IPS DF 6.9 (cell line): ENCODE measurements around the gene TENM4.

ENCODE experiments used
- DNase-seq: peaks from one replicate; pipeline ENCODE4 v3.0.0-alpha.2; 2013; ENCODE audit warnings: low read depth, low spot score
- H3K27ac ChIP-seq: one replicate; pipeline ENCODE4 v1.5.1; 2013; ENCODE audit warnings: low read length, control low read depth
- H3K27me3 ChIP-seq: 2 replicates; pipeline ENCODE4 v1.6.1; 2013; ENCODE audit warnings: mild to moderate bottlenecking, low read length; ENCODE audit not compliant: control insufficient read depth, insufficient read depth
- H3K36me3 ChIP-seq: 2 replicates; pipeline ENCODE4 v1.6.1; 2013; ENCODE audit warnings: low read length; ENCODE audit not compliant: control insufficient read depth, insufficient read depth
- H3K4me1 ChIP-seq: 2 replicates; pipeline ENCODE4 v1.6.1; 2013; ENCODE audit warnings: low read length; ENCODE audit not compliant: control insufficient read depth, insufficient read depth
- H3K4me3 ChIP-seq: 2 replicates; pipeline ENCODE4 v1.5.1; 2013; ENCODE audit warnings: mild to moderate bottlenecking, low read length
- H3K9me3 ChIP-seq: 2 replicates; pipeline ENCODE4 v1.6.1; 2013; ENCODE audit warnings: low read length, inconsistent platforms; ENCODE audit not compliant: control insufficient read depth, insufficient read depth
- WGBS: extraction: QIAGEN DNeasy Blood & Tissue Kit; methylation state at CpG from one replicate; pipeline ENCODE4 v1.1.7; 2013; ENCODE audit warnings: mixed read lengths, missing lambda C conversion rate; ENCODE audit not compliant: insufficient read length, insufficient coverage; 5-methylcytosine and 5-hydroxymethylcytosine counted together

TENM4 gene

DNA sequence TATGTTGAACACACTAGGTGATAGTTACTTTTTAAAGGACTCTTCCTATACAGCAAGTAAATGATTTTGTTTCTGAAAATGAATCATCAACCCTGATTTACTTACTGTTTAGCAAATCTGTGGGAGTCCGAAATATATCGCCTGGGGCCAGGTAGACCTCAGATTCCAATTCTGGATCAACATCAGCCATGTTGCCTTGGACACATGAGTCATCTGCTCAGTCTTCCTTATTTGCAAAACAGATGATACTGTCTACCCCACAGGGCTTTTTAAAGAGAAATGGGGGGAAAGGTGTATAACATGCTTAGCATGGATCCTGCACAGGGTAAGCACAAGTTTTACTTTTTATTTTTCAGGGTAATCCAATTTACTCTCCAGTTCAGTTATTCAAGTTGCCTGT lies 324.2 kb downstream of the TENM4 start:
- no peaks in the 10 kb centered on the region for H3K27me3 ChIP-seq
- no peak overlapping the region for H3K27ac ChIP-seq
- H3K36me3 ChIP-seq = no peaks in the 10 kb centered on the region
- H3K4me3 ChIP-seq = no peak overlapping the region
- no CpG with 5 or more reads among the region's 2 CpGs for WGBS
- H3K9me3 ChIP-seq = no peaks in the 10 kb centered on the region; the same call in 1 of the 2 replicates
- no peaks in the 10 kb centered on the region for H3K4me1 ChIP-seq
- no peak for DNase-seq

DNA sequence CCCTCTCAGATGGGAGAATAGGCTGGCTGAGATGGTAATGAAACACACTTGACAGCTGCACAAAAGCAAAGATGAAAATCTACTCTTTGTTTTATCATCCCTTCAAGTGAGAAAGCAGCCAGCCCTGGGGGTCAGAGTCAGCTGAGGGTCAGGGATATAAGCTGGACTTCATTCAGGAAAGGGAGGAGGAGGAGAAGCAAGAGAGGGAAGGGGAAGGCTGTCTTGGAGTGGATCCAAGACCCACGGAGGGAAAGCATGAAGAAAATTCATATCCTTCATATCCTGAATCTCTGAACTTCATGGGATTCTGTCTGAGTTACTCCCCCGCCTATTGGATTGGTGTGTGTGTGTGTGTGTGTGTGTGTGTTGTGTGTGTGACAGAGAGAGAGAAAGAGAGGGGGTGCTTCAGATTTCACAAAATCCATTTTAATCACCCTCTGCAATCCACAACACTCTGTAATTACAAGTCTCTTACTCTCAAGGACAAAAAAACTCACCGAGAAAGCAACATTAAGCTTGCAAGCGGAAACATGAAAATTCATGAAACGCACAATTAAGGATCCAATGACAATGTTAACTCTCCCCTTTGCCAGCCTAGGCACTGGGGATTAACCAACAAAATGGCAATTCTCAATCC lies 327.7 kb downstream of the TENM4 start:
- no peak overlapping the region for H3K4me3 ChIP-seq
- no peak for DNase-seq
- no peaks in the 10 kb centered on the region; the same call in 1 of the 2 replicates for H3K9me3 ChIP-seq
- H3K36me3 ChIP-seq = no peaks in the 10 kb centered on the region
- no peak overlapping the region for H3K27ac ChIP-seq
- H3K4me1 ChIP-seq = no peaks in the 10 kb centered on the region
- WGBS = no CpG with 5 or more reads among the region's 5 CpGs
- H3K27me3 ChIP-seq = no peaks in the 10 kb centered on the region

DNA sequence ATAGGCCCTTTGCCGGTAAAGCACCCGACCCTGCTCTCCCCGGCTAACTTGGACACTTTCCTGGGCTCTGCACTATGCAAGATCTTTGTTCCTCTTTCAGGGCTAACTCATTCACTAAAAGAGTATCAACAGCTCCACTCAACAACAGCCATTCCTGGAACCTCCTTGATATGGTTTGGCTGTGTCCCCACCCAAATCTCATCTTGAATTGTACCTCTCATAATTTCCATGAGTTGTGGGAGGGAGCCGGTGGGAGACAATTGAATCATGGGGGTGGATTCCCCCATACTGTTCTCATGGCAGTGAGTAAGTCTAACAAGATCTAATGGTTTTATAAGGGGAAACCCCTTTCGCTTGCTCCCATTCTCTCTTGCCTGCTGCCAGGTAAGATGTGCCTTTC lies 330.0 kb downstream of the TENM4 start:
- no peaks in the 10 kb centered on the region for H3K27me3 ChIP-seq
- no peaks in the 10 kb centered on the region; the same call in 1 of the 2 replicates for H3K9me3 ChIP-seq
- H3K4me3 ChIP-seq = no peak overlapping the region
- H3K4me1 ChIP-seq = no peaks in the 10 kb centered on the region
- no peak for DNase-seq
- H3K27ac ChIP-seq = no peak overlapping the region
- H3K36me3 ChIP-seq = no peaks in the 10 kb centered on the region
- WGBS = no CpG with 5 or more reads among the region's 5 CpGs

DNA sequence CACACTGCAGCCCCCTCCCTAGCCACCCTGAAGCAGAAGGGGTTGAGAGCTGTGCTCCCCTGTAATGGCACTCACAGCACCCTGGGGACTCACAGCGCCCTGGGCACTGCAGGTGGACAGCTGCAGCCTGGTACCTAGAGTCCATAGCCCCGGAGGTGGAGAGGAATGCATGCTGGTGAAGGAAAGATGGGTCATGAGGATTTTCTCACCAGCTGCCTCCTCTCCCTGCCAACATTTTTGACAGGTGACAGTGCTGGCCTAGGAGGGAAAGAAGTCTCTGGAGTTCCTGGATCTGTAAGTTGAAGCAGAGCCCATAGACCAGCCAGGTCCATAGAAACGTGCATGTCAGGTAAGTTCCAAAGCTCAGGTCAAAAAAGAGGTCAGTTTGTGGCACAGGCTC lies 330.5 kb downstream of the TENM4 start:
- WGBS = no CpG with 5 or more reads among the region's 3 CpGs
- Histone ChIP-seq H3K4me1 (no peaks in the 10 kb centered on the region), H3K9me3 (no peaks in the 10 kb centered on the region; the same call in 1 of the 2 replicates), H3K27ac (no peak overlapping the region), H3K4me3 (no peak overlapping the region), H3K36me3 (no peaks in the 10 kb centered on the region), H3K27me3 (no peaks in the 10 kb centered on the region)
- no peak for DNase-seq

DNA sequence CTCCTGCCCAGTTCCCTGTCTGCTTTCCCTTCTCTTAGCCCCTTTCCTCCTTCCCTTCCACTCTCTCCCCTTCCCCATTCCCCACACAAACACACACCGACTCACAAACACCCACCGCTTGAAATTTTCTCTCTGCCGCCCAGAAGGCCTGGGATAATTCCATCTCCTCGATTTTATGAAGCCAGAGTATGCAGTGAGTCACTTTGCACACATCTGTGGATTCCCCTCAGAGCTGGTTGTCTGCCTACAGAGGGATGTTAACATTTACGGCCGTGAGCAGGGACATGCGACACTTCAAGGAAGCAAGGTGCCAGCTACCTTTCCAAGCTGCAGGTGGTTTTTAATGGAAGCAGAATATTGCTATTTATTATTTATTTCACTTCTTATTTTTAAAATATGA lies 332.0 kb downstream of the TENM4 start:
- no peak for DNase-seq
- Histone ChIP-seq H3K27ac (no peak overlapping the region), H3K36me3 (no peaks in the 10 kb centered on the region), H3K9me3 (no peaks in the 10 kb centered on the region; the same call in 1 of the 2 replicates), H3K4me1 (no peaks in the 10 kb centered on the region), H3K4me3 (no peak overlapping the region), H3K27me3 (no peaks in the 10 kb centered on the region)
- 100% methylated on average over 3 of the region's 7 CpGs for WGBS

DNA sequence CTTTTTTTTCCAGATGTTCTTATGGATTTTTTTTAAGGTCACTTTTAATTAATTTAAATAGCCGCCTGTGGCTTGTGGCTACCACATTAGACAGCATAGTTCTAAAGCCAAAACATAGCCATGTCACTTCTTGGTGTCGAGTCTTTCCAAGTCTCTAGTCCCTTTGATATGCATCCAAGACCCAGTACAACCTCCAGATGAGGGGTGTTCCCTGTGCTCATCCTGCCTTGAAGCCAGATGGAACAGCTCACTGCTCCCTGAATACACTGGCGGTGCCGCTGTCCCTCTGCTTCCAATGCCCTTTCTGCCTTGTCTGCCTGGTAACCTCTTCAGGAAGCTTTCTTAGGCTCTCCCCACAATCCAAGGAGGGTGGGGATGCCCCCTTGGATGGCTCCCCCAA lies 338.0 kb downstream of the TENM4 start:
- H3K9me3 ChIP-seq = no peaks in the 10 kb centered on the region
- WGBS = no CpG with 5 or more reads among the region's 4 CpGs
- no peak overlapping the region for H3K27ac ChIP-seq
- H3K27me3 ChIP-seq = no peaks in the 10 kb centered on the region
- no peak overlapping the region for H3K4me3 ChIP-seq
- no peaks in the 10 kb centered on the region for H3K36me3 ChIP-seq
- no peaks in the 10 kb centered on the region; the same call in 1 of the 2 replicates for H3K4me1 ChIP-seq
- DNase-seq = no peak

DNA sequence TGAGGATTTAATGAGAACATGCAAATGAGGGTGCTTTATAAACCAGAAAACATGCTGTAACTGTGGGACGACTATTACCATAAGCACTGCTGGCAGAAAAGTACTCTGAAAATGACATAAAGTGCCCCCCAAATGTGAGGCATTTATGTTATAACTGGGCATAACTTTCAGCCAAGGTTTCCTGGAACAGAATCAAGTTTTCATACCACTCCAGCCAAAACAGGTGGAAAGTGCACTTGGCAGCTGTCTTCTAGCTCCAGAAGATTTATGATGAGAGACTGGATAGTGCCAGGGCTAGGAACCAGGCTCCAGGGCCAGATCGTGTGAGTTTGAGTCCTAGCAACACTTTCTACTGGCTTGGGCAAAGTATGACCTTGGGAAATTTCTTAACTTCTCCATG lies 339.2 kb downstream of the TENM4 start:
- Histone ChIP-seq H3K36me3 (no peaks in the 10 kb centered on the region), H3K27me3 (no peaks in the 10 kb centered on the region), H3K4me3 (no peak overlapping the region), H3K9me3 (no peaks in the 10 kb centered on the region), H3K27ac (no peak overlapping the region), H3K4me1 (no peaks in the 10 kb centered on the region; the same call in 1 of the 2 replicates)
- DNase-seq = no peak
- WGBS = no CpG with 5 or more reads among the region's 2 CpGs

DNA sequence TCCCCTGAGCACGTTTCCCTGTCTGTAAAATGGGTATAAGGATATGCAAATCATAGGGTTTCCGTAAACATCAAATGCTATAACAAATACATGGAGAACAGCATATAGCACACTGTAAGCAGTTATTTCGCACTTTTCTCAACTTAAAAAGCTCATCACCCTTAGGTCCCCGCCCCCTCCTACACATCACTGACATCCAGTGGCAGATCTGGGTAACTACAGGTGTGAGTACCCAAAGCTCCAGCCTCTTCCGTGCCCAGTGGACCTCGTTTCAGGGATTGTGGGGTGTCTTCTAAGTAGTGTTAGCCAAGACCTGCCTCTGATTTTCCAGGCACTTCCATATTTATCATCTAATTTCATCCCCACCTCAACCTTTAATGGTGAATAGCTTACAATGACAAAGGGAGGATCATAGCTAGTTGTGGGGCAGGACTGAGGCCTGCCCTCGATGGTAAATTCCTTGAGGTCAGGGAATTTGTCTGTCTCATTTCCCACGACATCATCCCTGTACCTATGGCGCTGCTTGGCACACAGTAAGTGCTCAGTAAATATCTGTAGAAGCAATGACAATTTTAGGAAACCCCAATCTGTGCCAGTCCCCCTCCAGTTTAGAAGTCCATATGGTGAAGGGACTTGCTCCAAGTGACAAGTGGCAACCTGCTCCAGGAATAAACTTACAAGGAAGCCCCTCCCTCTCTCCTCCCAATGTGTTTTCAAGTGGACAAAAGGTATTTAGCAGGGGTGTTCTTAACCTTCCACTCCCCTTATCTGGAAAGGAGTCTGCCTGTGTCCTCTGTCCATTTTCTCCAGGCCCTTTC lies 340.5 kb downstream of the TENM4 start:
- H3K27ac ChIP-seq = no peak overlapping the region
- no peaks in the 10 kb centered on the region for H3K9me3 ChIP-seq
- H3K36me3 ChIP-seq = no peaks in the 10 kb centered on the region
- H3K4me1 ChIP-seq = no peaks in the 10 kb centered on the region; the same call in 1 of the 2 replicates
- H3K27me3 ChIP-seq = no peaks in the 10 kb centered on the region
- H3K4me3 ChIP-seq = no peak overlapping the region
- WGBS = no CpG with 5 or more reads among the region's 9 CpGs
- peak; percentile 22 for DNase-seq

DNA sequence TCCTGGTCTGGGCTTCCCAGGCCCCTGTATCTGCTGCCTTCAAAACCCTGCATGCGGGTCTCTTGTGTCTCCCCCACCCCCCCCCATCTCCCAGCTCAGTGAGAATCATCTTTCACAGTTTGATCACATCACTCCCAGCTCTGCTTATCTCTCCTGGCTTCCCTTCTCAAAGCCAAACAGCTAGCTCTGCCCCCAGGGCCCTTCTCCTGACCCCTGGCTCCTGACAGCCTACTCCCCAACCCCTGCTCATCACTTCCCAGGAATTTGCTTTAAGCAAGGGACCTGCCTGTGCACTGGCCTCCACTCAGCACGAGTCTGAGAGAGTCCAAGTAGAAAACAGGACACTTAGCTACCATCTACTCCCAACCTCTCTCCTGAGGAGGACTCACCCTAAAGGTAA lies 342.7 kb downstream of the TENM4 start:
- no peaks in the 10 kb centered on the region for H3K36me3 ChIP-seq
- H3K27me3 ChIP-seq = no peaks in the 10 kb centered on the region
- WGBS = no CpG with 5 or more reads among the region's 2 CpGs
- H3K4me3 ChIP-seq = no peak overlapping the region
- no peaks in the 10 kb centered on the region for H3K9me3 ChIP-seq
- DNase-seq = no peak
- H3K27ac ChIP-seq = no peak overlapping the region
- no peaks in the 10 kb centered on the region; the same call in 1 of the 2 replicates for H3K4me1 ChIP-seq

DNA sequence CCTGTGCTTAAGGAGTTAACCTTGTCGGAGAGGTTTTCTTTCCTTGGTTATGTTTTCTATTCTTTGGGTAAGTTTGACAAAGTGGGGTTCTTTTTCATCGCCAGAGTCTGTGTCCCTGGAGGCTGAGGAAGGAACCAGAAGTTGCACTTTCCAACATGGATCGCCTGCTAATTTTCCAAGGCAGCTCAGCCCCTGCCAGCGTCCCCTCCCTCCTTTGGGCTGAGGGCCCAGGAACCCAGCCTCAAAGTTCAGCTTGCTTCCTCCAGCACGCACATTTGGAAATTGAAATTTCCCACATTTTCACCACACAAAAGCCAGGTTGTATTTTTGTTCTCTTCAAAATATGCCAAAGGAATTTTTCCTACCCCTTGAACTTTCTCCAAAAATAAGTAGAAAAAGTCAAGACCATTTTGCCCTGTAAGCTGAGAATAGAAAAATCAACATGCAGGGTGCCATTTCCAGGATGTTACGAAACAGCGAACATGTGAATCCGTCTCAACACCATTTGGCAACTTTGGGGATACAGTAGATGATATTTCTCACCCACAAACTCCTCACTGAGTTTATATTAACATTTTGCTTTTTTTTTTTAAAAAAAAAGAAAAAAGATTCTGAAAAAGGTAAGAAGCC lies 343.5 kb downstream of the TENM4 start:
- no peak for DNase-seq
- no CpG with 5 or more reads among the region's 8 CpGs for WGBS
- H3K27ac ChIP-seq = no peak overlapping the region

More for the DNA sequence above, 343.5 kb downstream of the TENM4 start:
- no peaks in the 10 kb centered on the region for H3K36me3 ChIP-seq
- no peaks in the 10 kb centered on the region for H3K27me3 ChIP-seq
- no peak overlapping the region for H3K4me3 ChIP-seq
- no peaks in the 10 kb centered on the region for H3K9me3 ChIP-seq
- no peaks in the 10 kb centered on the region; the same call in 1 of the 2 replicates for H3K4me1 ChIP-seq
